NAMALWA (cell line): ENCODE measurements around the gene OXSR1.
A peak's percentile ranks its signal among the peaks of the same experiment; 100 is the strongest.

ENCODE experiments used
- DNase-seq: peaks from one replicate; pipeline ENCODE4 v3.0.0-alpha.2; 2015; ENCODE audit warnings: low spot score

The OXSR1 gene

GRCh38 chr3:38164952-38165721 lies at the start of gene OXSR1:
Gene OXSR1 (plus strand): TSS chr3:38165537. CDS start chr3:38165877, 340 bp downstream.
- DNase-seq = peak; percentile 99

- DNase-seq = no peak
Observed at GRCh38 chr3:38115645-38116427, 49.5 kb upstream of the OXSR1 start.

GRCh38 chr3:38116471-38117162 lies 48.7 kb upstream of the OXSR1 start:
- DNase-seq = no peak

GRCh38 chr3:38117163-38117716 lies 48.1 kb upstream of the OXSR1 start:
- no peak for DNase-seq

GRCh38 chr3:38117748-38118420 lies 47.5 kb upstream of the OXSR1 start:
- peak; percentile 85 for DNase-seq

GRCh38 chr3:38118421-38119247 lies 46.7 kb upstream of the OXSR1 start:
- no peak for DNase-seq

- DNase-seq = no peak
Observed at GRCh38 chr3:38119248-38119544, 46.1 kb upstream of the OXSR1 start.

GRCh38 chr3:38119821-38120692 lies 45.3 kb upstream of the OXSR1 start:
- DNase-seq = no peak

- no peak for DNase-seq
Observed at GRCh38 chr3:38120693-38121450, 44.5 kb upstream of the OXSR1 start.

- DNase-seq = no peak
Observed at GRCh38 chr3:38121451-38121831, 43.9 kb upstream of the OXSR1 start.

- DNase-seq = no peak
Observed at GRCh38 chr3:38121832-38122461, 43.4 kb upstream of the OXSR1 start.

- no peak for DNase-seq
Observed at GRCh38 chr3:38122712-38123290, 42.5 kb upstream of the OXSR1 start.

- no peak for DNase-seq
Observed at GRCh38 chr3:38124324-38125122, 40.8 kb upstream of the OXSR1 start.

GRCh38 chr3:38125305-38126120 lies 39.8 kb upstream of the OXSR1 start:
- DNase-seq = no peak

GRCh38 chr3:38126121-38126892 lies 39.0 kb upstream of the OXSR1 start:
- DNase-seq = no peak
